Stimulated activated naive CD4-positive, alpha-beta T cell (primary cell): ENCODE measurements around the gene RTP1.
"Not testable (repeated sequence)": the region's sequence is repeated elsewhere in the genome, so short reads cannot be mapped to it uniquely, and the experiment has no call there.

Experiments used
- DNase-seq, 6 experiments: peaks; one replicate each; lab custom pipeline; 2025; lab: John Stamatoyannopoulos, UW

RTP1 gene

GRCh38 chr3:187197335-187197649, at the start of gene RTP1:
Gene RTP1 (plus strand): TSS chr3:187197486. CDS start chr3:187197516, 30 bp downstream.
- no peak for DNase-seq

- peak in 1 of 6 experiments; percentile 33 for DNase-seq
Observed at GRCh38 chr3:187150186-187150585, 47.1 kb upstream of the RTP1 start.

- peak; percentile 18 to 61 (median 30) for DNase-seq
Observed at GRCh38 chr3:187150599-187150998, 46.7 kb upstream of the RTP1 start.

- no peak for DNase-seq
Observed at GRCh38 chr3:187161556-187161955, 35.7 kb upstream of the RTP1 start.

GRCh38 chr3:187162265-187162953, 34.9 kb upstream of the RTP1 start:
- no peak for DNase-seq

GRCh38 chr3:187165144-187165543, 32.1 kb upstream of the RTP1 start:
- DNase-seq: peak; percentile 6 to 80 (median 38)

- DNase-seq: no peak
Observed at GRCh38 chr3:187166750-187167149, 30.5 kb upstream of the RTP1 start.

- no peak for DNase-seq
Observed at GRCh38 chr3:187167777-187168176, 29.5 kb upstream of the RTP1 start.

GRCh38 chr3:187169231-187169960, 27.9 kb upstream of the RTP1 start:
- no peak for DNase-seq

- not testable (repeated sequence) for DNase-seq
Observed at GRCh38 chr3:187170911-187171310, 26.4 kb upstream of the RTP1 start.

GRCh38 chr3:187172929-187173328, 24.4 kb upstream of the RTP1 start:
- no peak for DNase-seq

GRCh38 chr3:187181454-187182170, 15.7 kb upstream of the RTP1 start:
- no peak for DNase-seq

- DNase-seq: no peak
Observed at GRCh38 chr3:187183210-187183862, 13.9 kb upstream of the RTP1 start.

GRCh38 chr3:187183903-187184302, 13.4 kb upstream of the RTP1 start:
- no peak for DNase-seq

GRCh38 chr3:187185759-187186158, 11.5 kb upstream of the RTP1 start:
- no peak for DNase-seq

- DNase-seq: no peak
Observed at GRCh38 chr3:187186375-187186774, 10.9 kb upstream of the RTP1 start.

GRCh38 chr3:187186801-187187421, 10.4 kb upstream of the RTP1 start:
- no peak for DNase-seq

GRCh38 chr3:187188931-187189330, 8.4 kb upstream of the RTP1 start:
- DNase-seq: no peak

- no peak for DNase-seq
Observed at GRCh38 chr3:187191271-187191670, 6.0 kb upstream of the RTP1 start.

- DNase-seq: no peak
Observed at GRCh38 chr3:187193181-187193580, 4.1 kb upstream of the RTP1 start.

- DNase-seq: no peak
Observed at GRCh38 chr3:187196573-187197334, 532 bp upstream of the RTP1 start.
